Fibroblast of lung (primary cell): ENCODE data around the gene KRTAP10-12. TPM values are rescaled to one million over a fixed set of nuclear protein-coding genes. Genes with fewer than 3 reads are reported as not detected.
"Not testable (repeated sequence)": the region's sequence is repeated elsewhere in the genome, so short reads cannot be mapped to it uniquely, and the experiment has no call there.

Experiments used
- DNase-seq, 2 donors: peaks; one replicate each; pipeline versions ENCODE4 v3.0.0 to v3.0.0-alpha.2; 2010; ENCODE audit warnings: low read depth in 2 of 2
- H2AFZ ChIP-seq: 2 replicates; pipeline ENCODE4 v1.5.1; 2012; ENCODE audit warnings: low read length, control low read depth, inconsistent platforms
- H3K27ac ChIP-seq: 2 replicates; pipeline ENCODE4 v1.5.1; 2011; ENCODE audit warnings: low read length, control low read depth; ENCODE audit not compliant: insufficient read depth
- H3K27me3 ChIP-seq: 2 replicates; pipeline ENCODE4 v1.5.1; 2011; ENCODE audit warnings: mild to moderate bottlenecking, low read length; ENCODE audit not compliant: control insufficient read depth, insufficient read depth
- H3K36me3 ChIP-seq: 2 replicates; pipeline ENCODE4 v1.5.1; 2011; ENCODE audit warnings: low read length; ENCODE audit not compliant: control insufficient read depth, insufficient read depth
- H3K4me1 ChIP-seq: 2 replicates; pipeline ENCODE4 v1.5.1; 2011; ENCODE audit warnings: low read length; ENCODE audit not compliant: control insufficient read depth, insufficient read depth; ENCODE audit errors: extremely low read depth
- H3K4me2 ChIP-seq: 2 replicates; pipeline ENCODE4 v1.5.1; 2011; ENCODE audit warnings: low read length, control low read depth; ENCODE audit not compliant: insufficient read depth; ENCODE audit errors: extremely low read depth
- H3K4me3 ChIP-seq, 4 experiments: fragments of 200-600 bp in 1 of 4; sonication (generic) in 1 of 4; replicated peaks in 1 of 4; 2 replicates each; pipeline ENCODE4 v1.5.1; 2011 to 2016; ENCODE audit warnings: low read length in 4 of 4, low read depth in 3 of 4, mild to moderate bottlenecking in 3 of 4, control low read depth in 2 of 4, inconsistent platforms in 1 of 4, mixed read lengths in 1 of 4; ENCODE audit not compliant: insufficient read depth in 1 of 4; ENCODE audit errors: control extremely low read depth in 1 of 4
- H3K79me2 ChIP-seq: 2 replicates; pipeline ENCODE4 v1.5.1; 2012; ENCODE audit warnings: mild to moderate bottlenecking, low read length, inconsistent platforms; ENCODE audit not compliant: control insufficient read depth, insufficient read depth
- H3K9ac ChIP-seq: 2 replicates; pipeline ENCODE4 v1.5.1; 2011; ENCODE audit warnings: mild to moderate bottlenecking, low read length, control low read depth; ENCODE audit not compliant: insufficient read depth
- H3K9me3 ChIP-seq: 2 replicates; pipeline ENCODE4 v1.5.1; 2012; ENCODE audit warnings: low read depth, low read length; ENCODE audit not compliant: control insufficient read depth, insufficient read depth
- H4K20me1 ChIP-seq: 2 replicates; pipeline ENCODE4 v1.5.1; 2011; ENCODE audit warnings: low read length; ENCODE audit not compliant: control insufficient read depth, insufficient read depth; ENCODE audit errors: extremely low read depth
- CTCF ChIP-seq, 2 donors: IDR thresholded peaks in 1 of 2; conservative IDR thresholded peaks in 1 of 2; 1 replicate in 1 of 2; 2 replicates in 1 of 2; pipeline ENCODE4 v1.5.1; 2011 to 2012; ENCODE audit warnings: low read length in 2 of 2, control low read depth in 1 of 2, inconsistent platforms in 1 of 2, low read depth in 1 of 2, mild to moderate bottlenecking in 1 of 2
- EZH2 ChIP-seq: IDR thresholded peaks from 2 replicates; pipeline ENCODE4 v1.5.1; 2012; ENCODE audit warnings: low read length, control low read depth, mild to moderate bottlenecking; ENCODE audit errors: missing control alignments
- polyA plus RNA-seq, 2 donors: library from polyadenylated mRNA; depleted of rRNA in 1 of 2; stranded (reverse) in 1 of 2; unstranded in 1 of 2; fragments of >200 nt; gene quantifications; 2 replicates each; pipeline ENCODE4 v1.2.1, GENCODE V29; 2011 to 2012; ENCODE audit warnings: missing spikeins in 1 of 2
- total RNA-seq: library from RNA; depleted of rRNA; stranded (reverse); fragments of >200 nt; gene quantifications from 2 replicates; pipeline ENCODE4 v1.2.1, GENCODE V29; 2014

Gene KRTAP10-12
- total and polyA plus RNA-seq, 2 donors (not counting 1 experiment from before 2014, with no cell fraction given) = not detected

GRCh38 chr21:44686843-44687561 is 10.0 kb upstream of the KRTAP10-12 start:
- Histone ChIP-seq H3K79me2 (no peaks in the 10 kb centered on the region), H3K4me3 (no peak overlapping the region), H2AFZ (no peak overlapping the region), H4K20me1 (no peaks in the 10 kb centered on the region), H3K4me1 (no peaks in the 10 kb centered on the region), H3K36me3 (no peaks in the 10 kb centered on the region), H3K27ac (no peak overlapping the region), H3K27me3 (peaks cover 4% of the 10 kb centered on the region), H3K4me2 (no peak overlapping the region), H3K9me3 (no peaks in the 10 kb centered on the region), H3K9ac (no peak overlapping the region)
- no peak for TF ChIP-seq EZH2
- no peak for TF ChIP-seq CTCF (conservative IDR thresholded peaks at IDR 0.05 in 1 of 2, IDR thresholded peaks at IDR 0.05 in 1 of 2; ENCODE audit: low read depth in 1 of 2, low read length in 2 of 2)
- no peak for DNase-seq

DNA sequence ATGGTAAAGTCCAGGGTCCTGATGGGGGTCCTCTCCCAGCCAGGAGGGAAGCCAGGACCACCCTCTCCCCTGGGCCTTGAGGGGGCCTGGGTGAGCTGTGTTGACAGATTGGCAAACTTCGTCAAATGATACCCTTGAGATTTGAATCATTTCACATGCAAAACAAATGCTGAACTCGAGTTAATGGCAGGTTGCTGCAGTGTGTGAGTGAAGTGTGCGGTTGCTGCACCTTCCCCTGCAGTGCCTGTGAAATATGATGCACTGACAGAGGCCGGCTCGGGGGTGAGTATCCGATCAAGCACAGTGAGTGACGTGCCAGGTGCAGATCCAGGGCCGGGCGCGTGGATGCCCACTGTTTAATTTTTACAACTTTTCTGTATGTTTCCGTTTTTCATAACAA is 9.3 kb upstream of the KRTAP10-12 start:
- Histone ChIP-seq H4K20me1 (no peaks in the 10 kb centered on the region), H3K27me3 (peaks cover 4% of the 10 kb centered on the region), H3K79me2 (no peaks in the 10 kb centered on the region), H3K27ac (no peak overlapping the region), H3K9ac (no peak overlapping the region), H3K9me3 (no peaks in the 10 kb centered on the region), H3K36me3 (no peaks in the 10 kb centered on the region), H3K4me1 (no peaks in the 10 kb centered on the region), H2AFZ (no peak overlapping the region), H3K4me3 (no peak overlapping the region), H3K4me2 (no peak overlapping the region)
- no peak for DNase-seq
- no peak for TF ChIP-seq EZH2
- TF ChIP-seq CTCF (conservative IDR thresholded peaks at IDR 0.05 in 1 of 2, IDR thresholded peaks at IDR 0.05 in 1 of 2; ENCODE audit: low read depth in 1 of 2, low read length in 2 of 2) = no peak

DNA sequence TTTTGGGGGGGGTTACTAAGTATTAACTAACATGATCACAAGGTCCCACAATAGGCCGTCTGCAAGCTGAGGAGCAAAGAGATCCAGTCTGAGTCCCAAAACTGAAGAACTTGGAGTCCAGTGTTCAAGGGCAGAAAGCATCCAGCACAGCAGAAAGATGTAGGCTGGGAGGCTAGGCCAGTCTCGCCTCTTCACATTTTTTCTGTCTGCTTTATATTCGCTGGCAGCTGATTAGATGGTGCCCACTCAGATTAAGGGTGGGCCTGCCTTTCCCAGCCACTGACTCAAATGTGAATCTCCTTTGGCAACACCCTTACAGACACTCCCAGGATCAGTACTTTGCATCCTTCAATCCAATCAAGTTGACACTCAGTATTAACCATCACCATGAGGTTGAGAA is 7.2 kb upstream of the KRTAP10-12 start:
- not testable (repeated sequence) for H3K4me3 ChIP-seq, H3K27me3 ChIP-seq, H3K27ac ChIP-seq, H4K20me1 ChIP-seq, H2AFZ ChIP-seq, H3K4me1 ChIP-seq, DNase-seq, H3K9me3 ChIP-seq, H3K4me2 ChIP-seq, H3K9ac ChIP-seq, H3K36me3 ChIP-seq, H3K79me2 ChIP-seq
